ENCODE results near the gene TRPC4AP.

TRPC4AP gene

DNA sequence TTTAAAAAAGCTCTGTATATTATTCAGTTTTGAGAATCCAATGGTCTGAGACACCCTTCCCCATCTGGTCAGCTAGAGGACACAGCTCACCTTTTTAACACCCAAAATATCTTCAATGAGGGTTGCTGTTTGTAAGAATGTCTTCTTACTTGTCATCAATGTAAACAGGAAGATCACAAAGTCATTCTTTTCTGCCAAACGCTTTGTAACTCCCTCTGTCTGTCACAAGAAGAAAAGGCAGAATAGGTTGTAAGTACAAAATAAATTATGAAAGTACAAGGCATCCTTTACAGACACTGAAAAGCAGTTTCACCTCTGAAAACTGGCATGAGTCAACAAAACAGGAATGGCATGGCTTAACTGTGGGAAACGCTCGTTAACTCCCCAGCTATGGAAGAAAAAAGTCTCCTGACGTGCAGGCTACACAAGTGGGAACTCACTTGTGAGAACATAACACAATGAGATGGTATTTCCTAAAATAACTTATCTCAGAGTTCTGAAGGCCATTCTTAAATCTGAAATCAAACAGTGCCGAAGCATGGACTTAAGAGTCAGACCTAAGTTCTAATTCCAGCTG is 42.7 kb downstream of the TRPC4AP start:
- no peak for ATAC-seq
- H3K4me1 Mint-ChIP-seq, result peaks cover 5% of the 10 kb centered on the region
- H3K9me3 Mint-ChIP-seq, result no peaks in the 10 kb centered on the region
- no peak overlapping the region for H3K4me3 Mint-ChIP-seq
- no peak overlapping the region for H3K27ac Mint-ChIP-seq
- no peaks in the 10 kb centered on the region for H3K27me3 Mint-ChIP-seq
- no peak for DNase-seq

DNA sequence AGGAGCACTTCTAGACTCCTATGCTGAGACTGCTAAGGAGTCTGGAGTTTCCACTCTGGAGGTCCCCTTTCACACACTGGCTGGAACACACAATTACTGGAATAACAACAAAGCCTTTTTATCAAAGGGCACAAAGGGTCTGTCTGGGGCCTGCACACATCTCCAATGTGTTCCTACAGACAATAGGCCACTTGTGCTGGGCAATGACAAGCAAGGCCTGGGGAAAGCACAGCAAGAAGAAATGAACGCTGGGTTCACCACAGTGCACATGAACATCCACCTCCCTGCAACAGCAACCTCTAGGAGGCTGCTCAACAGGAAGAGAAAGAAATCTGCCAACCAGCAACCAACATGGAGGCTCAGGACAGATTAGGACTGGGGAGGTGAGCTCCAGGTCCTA is 43.9 kb downstream of the TRPC4AP start:
- Mint-ChIP-seq H3K4me1 (no peaks in the 10 kb centered on the region), H3K27me3 (no peaks in the 10 kb centered on the region), H3K27ac (peak overlapping the region in 1 of 2 donors; percentile 80), H3K9me3 (no peaks in the 10 kb centered on the region), H3K4me3 (no peak overlapping the region)
- ATAC-seq (no peak), DNase-seq (no peak)

DNA sequence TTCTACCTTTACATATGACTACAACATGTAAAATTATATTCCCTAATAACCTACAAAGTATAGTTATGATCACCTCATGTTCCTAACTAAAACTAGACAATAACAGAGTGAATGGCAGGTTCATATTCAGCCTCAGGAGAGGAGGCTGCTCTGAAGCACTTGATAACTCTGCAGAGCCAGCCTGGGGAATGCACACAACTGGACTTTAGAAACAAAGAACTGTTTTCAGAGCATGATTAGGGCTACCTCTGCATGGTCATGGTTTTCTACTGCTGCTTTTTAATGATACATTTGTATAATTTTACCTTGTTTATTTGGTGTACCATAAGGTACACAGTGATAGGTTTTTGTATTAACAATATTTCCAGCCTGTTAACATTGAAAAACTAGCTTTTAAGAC is 50.3 kb downstream of the TRPC4AP start:
- H3K9me3 Mint-ChIP-seq, result no peaks in the 10 kb centered on the region
- no peak for ATAC-seq
- peaks cover 5% of the 10 kb centered on the region for H3K4me1 Mint-ChIP-seq
- H3K27me3 Mint-ChIP-seq, result no peaks in the 10 kb centered on the region
- no peak for DNase-seq
- no peak overlapping the region for H3K27ac Mint-ChIP-seq
- H3K4me3 Mint-ChIP-seq, result no peak overlapping the region

DNA sequence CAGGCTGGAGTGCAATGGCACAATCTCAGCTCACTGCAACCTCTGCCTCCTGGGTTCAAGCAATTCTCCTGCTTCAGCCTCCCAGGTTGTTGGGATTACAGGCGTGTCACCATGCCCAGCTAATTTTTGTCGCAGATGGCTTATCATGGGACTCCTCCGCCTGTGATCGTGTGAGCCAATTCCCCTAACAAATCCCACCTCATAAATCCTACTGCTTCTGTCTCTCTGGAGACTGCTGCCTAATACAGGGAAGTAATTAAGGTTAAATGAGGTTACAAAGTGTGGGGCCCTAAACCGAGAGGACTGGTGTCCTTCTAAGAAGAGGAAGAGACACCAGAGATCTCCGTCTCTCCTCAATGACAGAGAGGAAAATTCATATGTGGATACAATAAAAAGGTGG is 52.0 kb downstream of the TRPC4AP start:
- ATAC-seq (no peak), DNase-seq (no peak)
- Mint-ChIP-seq H3K4me3 (no peak overlapping the region), H3K27ac (peak overlapping the region in 1 of 2 donors; percentile 40), H3K27me3 (no peaks in the 10 kb centered on the region), H3K4me1 (peaks cover 5% of the 10 kb centered on the region), H3K9me3 (no peaks in the 10 kb centered on the region)

DNA sequence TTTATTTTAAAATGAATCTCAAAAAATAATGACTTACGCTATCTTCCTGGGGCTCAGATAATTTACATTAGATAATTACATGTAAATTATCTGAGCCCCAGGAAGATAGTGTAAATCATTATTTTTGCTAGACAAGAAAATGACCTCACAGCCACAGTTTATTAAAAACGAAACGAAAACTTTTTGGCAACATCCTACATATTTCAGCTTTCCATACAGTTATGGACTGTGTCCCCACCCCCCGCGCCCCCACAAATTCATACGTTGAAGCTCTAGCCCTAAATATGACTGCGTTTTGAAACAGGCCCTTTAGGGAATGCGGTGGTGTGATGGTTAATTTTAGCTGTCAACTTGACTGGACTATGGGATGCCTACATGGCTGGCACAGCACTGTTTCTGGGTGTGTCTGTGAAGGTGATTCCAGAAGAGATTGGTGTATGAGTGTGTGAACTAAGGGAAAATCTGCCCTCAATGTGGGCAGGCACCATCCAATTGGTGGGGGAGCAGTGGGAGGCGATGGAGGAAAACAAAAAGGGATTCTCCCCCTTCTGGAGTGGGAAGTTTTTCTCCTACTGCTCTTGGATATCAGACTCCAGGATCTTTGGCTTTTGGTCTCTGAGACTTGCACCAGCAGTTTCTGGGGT is 52.6 kb downstream of the TRPC4AP start:
- ATAC-seq, result no peak
- no peak for DNase-seq
- H3K27ac Mint-ChIP-seq, result no peak overlapping the region
- H3K4me1 Mint-ChIP-seq, result peaks cover 5% of the 10 kb centered on the region
- H3K27me3 Mint-ChIP-seq, result no peaks in the 10 kb centered on the region
- H3K9me3 Mint-ChIP-seq, result no peaks in the 10 kb centered on the region
- no peak overlapping the region for H3K4me3 Mint-ChIP-seq

DNA sequence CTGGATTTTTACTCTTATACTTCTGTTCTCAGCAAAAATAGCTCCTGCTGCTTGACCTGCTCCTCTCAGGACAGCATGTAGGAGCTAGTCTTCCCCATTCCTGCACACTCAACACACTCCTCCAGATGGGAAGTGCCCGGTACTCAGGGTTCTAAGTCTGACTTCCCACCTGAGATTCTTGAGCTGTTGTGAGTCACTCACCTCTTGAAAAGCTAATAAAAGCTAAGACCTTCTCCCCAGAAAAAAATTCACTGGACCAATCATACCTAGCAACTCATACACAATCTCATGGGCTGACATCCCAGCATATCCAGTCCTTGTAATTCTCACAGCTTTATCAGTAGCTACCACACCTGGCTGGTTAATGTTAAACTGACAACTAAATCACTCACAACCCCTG is 53.5 kb downstream of the TRPC4AP start:
- ATAC-seq (no peak), DNase-seq (no peak)
- Mint-ChIP-seq H3K27ac (peak overlapping the region in 1 of 2 donors; percentile 28), H3K27me3 (no peaks in the 10 kb centered on the region), H3K4me3 (no peak overlapping the region), H3K4me1 (peaks cover 5% of the 10 kb centered on the region), H3K9me3 (no peaks in the 10 kb centered on the region)

DNA sequence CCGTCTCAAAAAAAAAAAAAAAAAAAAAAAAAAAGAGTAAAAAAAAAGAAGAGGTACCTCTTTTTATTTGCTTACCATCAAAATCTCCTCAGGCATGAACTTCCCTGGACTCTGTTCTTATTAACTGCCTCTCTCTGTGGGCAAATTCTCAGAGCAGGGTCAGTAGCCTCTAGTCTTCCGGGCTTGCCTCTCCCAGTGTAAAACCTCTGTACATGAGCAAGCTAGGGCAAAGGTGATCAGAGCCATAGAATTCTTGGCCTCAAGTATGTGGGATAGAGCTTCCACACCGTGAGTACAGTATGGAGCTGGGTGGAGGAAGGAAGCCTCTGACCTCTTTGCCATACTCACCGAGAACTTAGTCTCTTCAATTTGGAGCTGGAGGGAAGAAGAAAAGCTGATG is 58.5 kb downstream of the TRPC4AP start:
- Mint-ChIP-seq H3K4me3 (no peak overlapping the region), H3K27me3 (no peaks in the 10 kb centered on the region), H3K9me3 (no peaks in the 10 kb centered on the region), H3K27ac (peak overlapping the region in 1 of 2 donors; percentile 76), H3K4me1 (no peaks in the 10 kb centered on the region)
- ATAC-seq (no peak), DNase-seq (no peak)

DNA sequence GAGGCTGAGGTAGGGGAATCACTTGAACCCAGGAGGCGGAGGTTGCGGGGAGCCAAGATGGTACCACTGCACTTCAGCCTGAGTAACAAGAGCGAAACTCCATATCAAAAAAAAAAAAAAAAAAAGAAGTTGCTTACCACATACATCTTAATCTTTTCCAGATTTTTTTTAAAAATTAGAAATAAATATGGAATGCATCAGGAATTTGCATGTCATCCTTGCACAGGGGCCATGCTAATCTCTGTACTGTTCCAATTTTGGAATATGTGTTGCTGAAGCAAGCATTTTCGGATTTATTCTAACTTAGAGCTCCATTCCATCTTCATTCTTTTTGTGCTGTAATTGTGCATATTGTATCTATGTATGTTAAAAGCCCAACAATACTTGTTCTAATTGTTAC is 62.5 kb downstream of the TRPC4AP start:
- Mint-ChIP-seq H3K9me3 (no peaks in the 10 kb centered on the region), H3K4me1 (no peaks in the 10 kb centered on the region), H3K4me3 (no peak overlapping the region), H3K27ac (no peak overlapping the region), H3K27me3 (no peaks in the 10 kb centered on the region)
- ATAC-seq, result no peak
- DNase-seq, result no peak

DNA sequence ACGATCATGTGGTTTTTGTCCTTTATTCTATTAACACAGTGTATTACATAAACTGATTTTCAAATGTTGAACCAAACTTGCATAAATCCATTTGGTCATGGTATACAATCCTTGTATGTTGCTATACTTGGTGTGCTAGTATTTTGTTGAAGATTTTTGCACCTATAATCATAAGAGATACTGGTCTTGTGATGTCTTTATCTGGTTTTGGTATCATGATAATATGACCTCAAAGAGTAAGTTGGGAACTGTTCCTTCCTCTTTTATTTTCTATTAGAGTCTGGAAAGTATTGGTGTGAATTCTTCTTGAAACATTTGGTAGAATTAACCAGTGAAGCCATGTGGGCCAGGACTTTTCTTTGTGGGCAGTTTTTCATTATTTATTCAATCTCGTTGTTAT is 65.3 kb downstream of the TRPC4AP start:
- H3K4me1 Mint-ChIP-seq, result no peaks in the 10 kb centered on the region
- H3K4me3 Mint-ChIP-seq, result no peak overlapping the region
- H3K9me3 Mint-ChIP-seq, result no peaks in the 10 kb centered on the region
- no peaks in the 10 kb centered on the region for H3K27me3 Mint-ChIP-seq
- H3K27ac Mint-ChIP-seq, result no peak overlapping the region
- no peak for DNase-seq
- ATAC-seq, result no peak

DNA sequence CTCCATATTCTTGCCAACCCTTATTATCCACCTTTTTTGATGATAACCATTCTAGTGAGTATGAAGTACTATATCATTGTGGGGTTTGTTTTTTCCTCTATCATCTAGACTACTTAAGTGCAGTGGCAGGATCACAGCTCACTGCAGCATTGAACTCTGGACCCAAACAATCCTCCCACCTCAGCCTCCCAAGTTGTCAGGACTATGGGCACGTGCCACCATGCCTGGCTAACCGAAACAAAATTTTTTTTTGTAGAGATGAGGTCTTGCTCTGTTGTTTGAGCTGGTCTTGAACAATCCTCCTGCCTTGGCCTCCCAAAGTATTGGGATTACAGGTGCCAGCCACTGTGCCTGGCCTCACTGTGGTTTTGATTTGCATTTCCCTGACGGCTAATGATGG is 67.5 kb downstream of the TRPC4AP start:
- no peaks in the 10 kb centered on the region for H3K9me3 Mint-ChIP-seq
- H3K27me3 Mint-ChIP-seq, result no peaks in the 10 kb centered on the region
- ATAC-seq, result no peak
- H3K27ac Mint-ChIP-seq, result no peak overlapping the region
- no peak for DNase-seq
- H3K4me3 Mint-ChIP-seq, result no peak overlapping the region
- no peaks in the 10 kb centered on the region for H3K4me1 Mint-ChIP-seq

DNA sequence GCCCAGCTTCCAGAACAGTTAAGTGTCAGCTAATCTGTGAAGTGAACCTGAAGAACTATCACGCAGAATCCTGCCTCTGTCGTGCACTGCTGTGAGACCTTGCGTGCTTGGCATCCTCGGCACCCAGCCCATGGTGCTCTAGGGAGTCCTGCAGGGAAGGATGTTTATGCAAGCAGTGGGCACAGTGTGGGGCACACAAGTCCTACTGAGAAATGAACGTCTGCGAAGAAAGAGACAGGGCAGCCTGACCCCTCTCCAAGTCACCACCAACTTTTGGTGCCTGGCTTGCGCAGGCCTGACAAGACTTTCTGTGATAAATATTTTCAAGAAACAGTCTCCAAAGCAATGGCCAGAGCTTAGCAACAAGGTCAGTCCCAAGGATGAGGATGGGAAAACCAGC is 69.0 kb downstream of the TRPC4AP start:
- Mint-ChIP-seq H3K27ac (no peak overlapping the region), H3K4me1 (no peaks in the 10 kb centered on the region), H3K4me3 (no peak overlapping the region), H3K27me3 (no peaks in the 10 kb centered on the region), H3K9me3 (no peaks in the 10 kb centered on the region)
- DNase-seq (no peak), ATAC-seq (no peak)

DNA sequence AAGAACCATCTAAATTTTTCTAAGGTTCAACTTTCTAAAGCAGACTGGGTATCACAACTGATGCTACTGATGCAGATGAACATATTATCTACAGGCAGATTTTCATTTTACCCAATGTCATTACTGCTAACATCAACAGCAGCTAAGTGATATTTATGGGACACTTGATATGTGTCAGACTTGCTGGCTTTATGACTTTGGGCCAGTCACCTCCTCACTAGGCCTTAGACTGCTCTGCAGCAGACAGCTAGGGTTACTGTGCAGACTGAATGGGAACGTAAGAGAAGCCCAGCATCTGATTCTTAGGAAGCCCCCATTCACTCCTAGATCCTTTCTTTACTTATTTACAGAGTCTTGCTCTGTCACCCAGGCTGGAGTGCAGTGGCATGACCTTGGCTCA is 70.8 kb downstream of the TRPC4AP start:
- ATAC-seq (no peak), DNase-seq (no peak)
- Mint-ChIP-seq H3K4me1 (no peaks in the 10 kb centered on the region), H3K9me3 (no peaks in the 10 kb centered on the region), H3K27me3 (no peaks in the 10 kb centered on the region), H3K27ac (no peak overlapping the region), H3K4me3 (no peak overlapping the region)

DNA sequence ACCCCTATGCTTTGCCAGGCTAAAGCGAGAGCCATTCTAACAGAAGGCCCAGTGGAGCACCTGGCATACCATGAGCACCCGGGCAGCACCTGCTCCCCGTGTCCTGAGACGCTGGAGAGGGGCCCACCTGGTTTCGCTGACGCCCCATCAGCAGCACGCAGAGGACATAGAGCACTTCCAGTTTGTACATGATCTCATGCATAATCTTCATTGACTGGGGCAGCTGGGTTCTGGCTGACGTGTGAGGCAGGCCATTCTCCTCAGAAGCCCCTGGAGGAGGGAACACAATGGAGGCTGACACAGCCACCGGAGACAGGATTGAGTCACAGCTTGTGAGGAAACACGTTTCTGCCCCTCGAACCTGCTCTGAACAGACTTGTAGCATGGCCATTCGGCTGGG is 71.5 kb downstream of the TRPC4AP start:
- Mint-ChIP-seq H3K27ac (no peak overlapping the region), H3K4me3 (no peak overlapping the region), H3K4me1 (no peaks in the 10 kb centered on the region), H3K27me3 (no peaks in the 10 kb centered on the region), H3K9me3 (no peaks in the 10 kb centered on the region)
- ATAC-seq, result no peak
- no peak for DNase-seq

DNA sequence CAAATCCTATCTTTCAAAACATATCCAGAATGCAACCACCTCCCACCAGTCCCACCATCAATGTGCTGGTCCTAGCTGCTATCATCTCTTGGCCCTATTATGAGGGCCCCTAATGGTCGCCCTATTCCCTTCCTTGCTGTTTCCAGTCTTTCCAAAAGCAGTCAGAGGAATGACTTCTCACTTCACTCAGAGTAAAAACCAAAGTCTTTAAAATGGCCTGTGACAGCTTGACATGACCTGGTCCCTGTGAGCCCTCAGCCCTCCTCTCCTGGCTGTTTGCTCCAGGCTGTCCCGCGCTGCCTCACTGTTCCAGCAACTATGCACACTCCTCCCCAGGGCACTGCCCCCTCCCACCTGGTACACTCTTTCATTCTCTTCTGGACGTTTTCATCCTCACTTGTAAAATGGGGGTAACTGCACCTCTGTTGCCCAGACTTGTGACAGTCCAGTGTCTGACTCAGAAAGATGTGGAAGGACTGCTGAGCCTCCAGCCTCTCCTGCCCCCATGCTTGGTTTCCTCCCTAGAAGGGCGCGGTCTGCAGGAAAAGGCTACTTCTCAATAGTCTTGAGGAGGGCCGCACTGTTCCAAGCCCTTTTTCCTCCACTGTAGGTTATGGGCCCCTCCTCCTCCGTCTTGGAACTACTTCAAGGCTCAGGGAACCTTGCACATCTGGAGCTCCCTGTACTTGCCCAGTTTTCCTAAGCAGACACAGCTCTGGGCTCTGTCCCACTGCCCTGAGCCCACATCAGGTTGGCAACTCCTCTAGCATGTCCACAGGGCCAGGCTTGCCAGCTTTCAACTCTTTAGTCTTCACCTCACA is 72.3 kb downstream of the TRPC4AP start:
- Mint-ChIP-seq H3K9me3 (no peaks in the 10 kb centered on the region), H3K27ac (peak overlapping the region in 1 of 2 donors; percentile 25), H3K4me1 (no peaks in the 10 kb centered on the region), H3K4me3 (no peak overlapping the region), H3K27me3 (no peaks in the 10 kb centered on the region)
- DNase-seq, result no peak
- no peak for ATAC-seq

DNA sequence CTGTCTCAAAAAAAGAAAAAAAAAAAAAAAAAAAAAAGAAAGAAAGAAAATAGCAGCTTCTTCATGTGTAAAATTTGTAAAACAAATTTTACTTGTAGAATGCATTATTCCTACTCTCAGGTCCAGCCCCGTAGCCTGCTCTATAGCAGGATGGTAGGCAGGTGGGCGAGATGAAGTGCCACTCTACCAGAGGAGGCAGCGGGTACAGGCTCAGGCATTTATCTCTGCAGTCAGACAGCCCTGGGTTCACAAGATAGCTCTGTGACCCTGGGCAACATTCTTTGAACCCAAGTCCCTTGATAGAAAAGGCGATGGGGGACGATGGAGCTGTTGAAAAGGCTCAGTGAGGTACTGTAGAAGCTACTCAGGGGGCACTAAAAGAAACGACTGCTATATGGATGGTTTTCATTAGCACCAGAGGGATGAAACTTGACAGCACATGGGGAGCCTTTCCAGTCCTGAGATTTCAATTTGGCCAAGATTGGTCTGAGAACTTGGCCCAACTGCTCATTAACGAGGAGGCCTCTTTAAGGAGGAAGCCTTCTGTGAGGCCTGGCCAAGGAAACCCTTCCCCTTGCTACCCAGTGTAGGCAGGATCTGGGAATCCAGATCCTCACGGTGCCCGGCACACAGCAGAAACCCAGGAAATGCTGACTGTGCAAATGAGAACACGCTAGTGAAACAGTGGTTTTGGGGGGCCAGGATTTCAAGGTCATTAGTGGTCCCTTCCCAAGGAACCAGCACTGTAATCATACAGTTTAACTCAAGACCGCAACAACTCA is 73.8 kb downstream of the TRPC4AP start:
- no peak overlapping the region for H3K27ac Mint-ChIP-seq
- H3K4me1 Mint-ChIP-seq, result no peaks in the 10 kb centered on the region
- H3K9me3 Mint-ChIP-seq, result no peaks in the 10 kb centered on the region
- no peaks in the 10 kb centered on the region for H3K27me3 Mint-ChIP-seq
- DNase-seq (no peak), ATAC-seq (no peak)
- no peak overlapping the region for H3K4me3 Mint-ChIP-seq
